HG03196 (cell line): ENCODE results near the gene EMP1.

Experiments used
- ATAC-seq: cut with Tn5 transposase; IDR thresholded peaks from one replicate; pipeline ENCODE4 v1.9.1; 2021; ENCODE audit not compliant: unreplicated experiment

Gene EMP1

GRCh38 chr12:13219320-13219719 lies 22.8 kb downstream of the EMP1 start:
- no peak for ATAC-seq

GRCh38 chr12:13220838-13221237 lies 24.3 kb downstream of the EMP1 start:
- no peak for ATAC-seq

DNA sequence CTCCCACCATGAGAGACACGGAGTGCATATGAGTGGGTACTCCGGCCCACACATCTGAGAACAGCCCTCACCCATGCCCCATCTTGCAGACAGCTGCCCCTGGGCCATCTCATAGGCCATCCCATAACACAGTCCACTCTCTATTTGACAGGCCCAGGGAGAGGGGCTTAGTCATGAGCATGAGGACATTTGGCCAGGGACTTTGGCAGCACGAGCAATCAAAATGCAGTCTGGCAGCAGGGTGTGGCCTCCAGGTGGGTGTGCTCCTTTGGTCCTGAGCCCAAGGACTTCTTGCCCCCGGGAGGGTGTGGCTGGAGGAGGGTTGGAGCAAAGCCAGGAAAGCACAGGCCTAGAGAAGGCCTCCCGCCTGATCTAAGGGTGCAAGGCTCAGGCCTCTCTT lies 25.6 kb downstream of the EMP1 start:
- no peak for ATAC-seq

DNA sequence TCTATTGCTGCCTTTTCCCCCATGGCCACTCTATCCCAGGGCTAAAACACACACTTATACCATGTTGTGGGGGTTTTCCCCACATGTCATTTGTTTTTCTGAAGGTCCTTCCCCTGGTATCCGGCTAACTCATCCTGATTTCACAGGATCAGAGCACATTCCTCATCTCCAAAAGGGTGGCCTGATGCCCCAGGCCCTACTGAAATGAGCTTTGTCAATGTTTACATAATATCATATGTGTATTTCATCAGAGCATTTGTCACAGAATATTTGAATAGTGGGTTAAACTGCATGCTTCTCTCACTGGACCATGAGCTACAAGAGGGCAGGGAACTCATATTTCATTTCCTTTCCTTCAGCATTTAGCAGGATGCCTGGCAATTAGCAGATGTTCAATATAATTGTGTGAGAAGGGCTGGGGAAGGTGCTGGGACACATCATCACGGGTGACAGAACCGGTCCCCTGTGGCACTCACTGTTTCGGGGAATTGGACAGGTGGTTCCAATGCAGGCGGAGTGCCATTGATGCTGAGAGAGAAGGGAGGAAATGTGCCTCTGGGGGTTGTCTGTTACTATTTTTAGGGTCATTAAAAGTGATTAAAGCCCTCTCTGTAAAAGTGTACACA lies 26.8 kb downstream of the EMP1 start:
- no peak for ATAC-seq

- no peak for ATAC-seq
These were observed 27.4 kb downstream of the EMP1 start for GRCh38 chr12:13223941-13224340.

GRCh38 chr12:13227191-13227590 lies 30.7 kb downstream of the EMP1 start:
- ATAC-seq: no peak

DNA sequence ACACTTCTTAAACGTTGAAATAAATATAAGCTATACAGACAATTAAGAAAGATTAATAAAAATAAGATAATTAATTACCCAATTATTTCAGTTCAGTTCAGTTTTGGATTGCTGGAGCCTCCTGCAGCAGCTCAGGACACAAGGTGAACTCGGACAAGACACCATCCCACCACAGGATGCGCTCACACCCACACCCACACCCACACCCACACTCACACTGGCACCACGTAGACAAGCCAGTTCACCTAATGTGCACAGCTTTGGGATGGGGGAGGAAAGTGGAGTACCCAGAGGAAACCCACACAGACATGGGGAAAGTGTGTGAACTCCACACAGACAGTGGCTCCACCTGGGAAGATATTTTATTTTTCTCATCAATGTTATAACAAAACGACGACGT lies 32.1 kb downstream of the EMP1 start:
- ATAC-seq: no peak

- no peak for ATAC-seq
These were observed 33.0 kb downstream of the EMP1 start for GRCh38 chr12:13229504-13229903.

DNA sequence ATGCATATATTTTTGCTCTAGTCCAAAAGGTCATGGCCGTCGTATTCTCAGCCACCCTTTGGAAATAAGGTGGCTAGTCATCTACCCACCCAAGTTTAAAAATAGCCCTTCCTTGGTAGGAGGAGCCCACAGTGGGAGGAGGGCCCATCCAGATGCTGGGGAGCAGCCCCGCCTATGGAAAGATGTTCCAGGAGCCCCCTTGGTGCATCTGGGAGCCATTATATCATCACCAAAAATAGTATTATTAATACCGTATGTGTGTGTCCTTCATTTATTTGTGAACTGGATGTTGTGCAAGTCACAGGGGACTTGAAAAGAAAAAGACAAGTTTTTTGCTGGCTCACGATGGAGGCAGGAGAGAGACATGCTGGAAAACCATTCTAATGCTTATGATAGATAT lies 34.0 kb downstream of the EMP1 start:
- ATAC-seq: no peak

GRCh38 chr12:13233830-13234641 lies 37.5 kb downstream of the EMP1 start:
- no peak for ATAC-seq

GRCh38 chr12:13238204-13238603 lies 41.7 kb downstream of the EMP1 start:
- ATAC-seq: no peak

- ATAC-seq: no peak
These were observed 45.4 kb downstream of the EMP1 start for GRCh38 chr12:13241833-13242488.

- no peak for ATAC-seq
These were observed 46.4 kb downstream of the EMP1 start for GRCh38 chr12:13242936-13243335.

- no peak for ATAC-seq
These were observed 47.1 kb downstream of the EMP1 start for GRCh38 chr12:13243516-13244070.

DNA sequence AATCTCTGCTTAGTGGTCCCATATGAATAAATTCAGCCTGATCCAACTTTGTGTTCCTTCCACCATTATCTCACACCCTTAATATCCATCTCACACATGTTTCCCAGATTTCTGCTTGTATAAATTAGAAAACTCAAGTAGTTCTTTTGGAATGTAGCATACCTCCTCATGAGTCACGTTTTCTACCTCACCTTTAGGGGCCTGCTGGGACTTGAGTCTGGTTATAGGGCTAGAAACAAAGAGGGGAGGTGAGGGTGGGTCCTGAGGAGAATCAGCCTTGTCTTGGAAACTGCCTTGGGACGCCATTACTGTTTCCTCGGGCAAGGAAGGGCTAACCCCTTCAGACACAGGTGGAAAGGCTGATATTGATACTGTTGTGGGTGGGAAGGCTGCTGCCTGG lies 51.1 kb downstream of the EMP1 start:
- ATAC-seq: no peak

DNA sequence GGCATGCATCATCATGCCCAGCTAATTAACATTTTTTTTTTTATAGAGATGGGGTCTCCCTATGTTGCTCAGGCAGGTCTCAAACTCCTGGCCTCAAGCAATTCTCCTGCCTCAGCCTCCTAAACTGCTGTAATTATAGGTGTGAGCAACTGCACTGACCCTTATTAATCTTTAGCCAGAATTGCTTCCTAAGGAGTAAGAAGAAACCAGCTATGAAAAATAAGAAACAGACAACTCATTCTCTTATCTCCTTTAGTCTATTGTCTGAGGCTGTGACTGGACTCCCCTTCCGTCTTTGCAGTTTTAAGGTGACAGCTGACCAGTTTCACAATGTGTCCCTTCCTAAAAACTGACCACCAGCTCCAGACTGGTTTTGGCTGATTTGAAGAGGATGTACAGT lies 52.4 kb downstream of the EMP1 start:
- no peak for ATAC-seq

DNA sequence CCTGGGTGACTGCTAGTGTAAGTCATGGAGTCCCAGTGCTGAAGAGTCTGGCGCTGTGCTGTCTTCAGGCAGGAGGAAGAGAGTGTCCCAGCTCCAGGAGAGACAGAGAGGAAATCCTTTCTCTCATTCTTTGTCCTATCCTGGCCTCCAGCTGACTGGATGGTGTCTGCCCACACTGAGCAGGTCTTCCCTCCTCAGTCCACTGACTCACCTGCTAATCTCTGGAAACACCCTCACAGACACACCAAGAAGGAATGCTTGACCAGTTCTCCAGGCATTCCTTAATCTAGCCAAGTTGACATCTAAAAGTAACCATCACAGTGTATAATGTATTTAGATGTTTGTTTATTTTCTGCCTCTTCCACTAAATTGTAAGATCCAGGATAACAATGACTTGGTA lies 53.9 kb downstream of the EMP1 start:
- ATAC-seq: no peak

GRCh38 chr12:13251521-13251920 lies 55.0 kb downstream of the EMP1 start:
- ATAC-seq: no peak

GRCh38 chr12:13252024-13252423 lies 55.5 kb downstream of the EMP1 start:
- no peak for ATAC-seq

- ATAC-seq: no peak
These were observed 56.1 kb downstream of the EMP1 start for GRCh38 chr12:13252616-13253015.

DNA sequence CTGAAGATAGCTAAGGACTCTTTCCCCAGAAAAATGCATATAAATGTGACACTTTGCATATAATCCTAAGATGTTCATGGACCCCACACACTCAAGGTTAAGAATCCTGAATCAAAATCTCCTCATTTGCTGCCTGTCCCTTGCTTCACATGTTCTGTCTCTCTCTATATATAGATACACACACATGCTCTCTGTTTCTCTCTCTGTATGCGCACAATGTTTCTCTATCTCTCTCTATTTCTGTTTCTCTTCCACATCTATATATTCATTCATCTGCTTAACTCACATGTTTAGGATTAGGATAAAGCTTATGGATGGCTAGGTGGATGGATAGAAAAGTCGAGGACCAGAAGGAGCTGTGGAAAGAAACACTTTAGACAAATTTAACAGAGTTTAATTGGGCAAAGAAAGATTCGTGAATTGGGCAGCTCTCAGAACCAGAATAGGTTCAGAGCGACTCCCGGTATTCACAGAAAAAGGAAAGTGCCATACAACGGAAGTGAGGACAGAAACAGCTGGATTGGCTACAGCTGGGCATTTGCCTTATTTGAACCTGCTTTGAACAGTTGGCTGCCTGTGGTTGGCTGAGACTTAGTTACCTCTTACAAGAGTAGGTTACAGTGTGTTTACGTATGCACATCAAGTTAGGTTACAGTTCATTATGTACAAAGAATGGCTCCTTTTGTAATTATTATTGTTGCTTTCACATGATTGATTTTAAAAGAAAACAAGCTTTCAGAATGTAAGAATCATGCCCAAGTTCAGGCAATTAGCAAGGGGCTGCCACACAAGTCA lies 57.6 kb downstream of the EMP1 start:
- no peak for ATAC-seq
